ENCODE measurements around the gene PACS2.

PACS2 gene

GRCh38 chr14:105389534-105389933 lies 75.0 kb downstream of the PACS2 start:
- H3K4me3 ChIP-seq (ENCODE audit: low read depth, low read length): no peak overlapping the region
- TF ChIP-seq CTCF (IDR thresholded peaks at IDR 0.05; ENCODE audit: borderline replicate concordance, insufficient read depth, low read depth, low read length): no peak

DNA sequence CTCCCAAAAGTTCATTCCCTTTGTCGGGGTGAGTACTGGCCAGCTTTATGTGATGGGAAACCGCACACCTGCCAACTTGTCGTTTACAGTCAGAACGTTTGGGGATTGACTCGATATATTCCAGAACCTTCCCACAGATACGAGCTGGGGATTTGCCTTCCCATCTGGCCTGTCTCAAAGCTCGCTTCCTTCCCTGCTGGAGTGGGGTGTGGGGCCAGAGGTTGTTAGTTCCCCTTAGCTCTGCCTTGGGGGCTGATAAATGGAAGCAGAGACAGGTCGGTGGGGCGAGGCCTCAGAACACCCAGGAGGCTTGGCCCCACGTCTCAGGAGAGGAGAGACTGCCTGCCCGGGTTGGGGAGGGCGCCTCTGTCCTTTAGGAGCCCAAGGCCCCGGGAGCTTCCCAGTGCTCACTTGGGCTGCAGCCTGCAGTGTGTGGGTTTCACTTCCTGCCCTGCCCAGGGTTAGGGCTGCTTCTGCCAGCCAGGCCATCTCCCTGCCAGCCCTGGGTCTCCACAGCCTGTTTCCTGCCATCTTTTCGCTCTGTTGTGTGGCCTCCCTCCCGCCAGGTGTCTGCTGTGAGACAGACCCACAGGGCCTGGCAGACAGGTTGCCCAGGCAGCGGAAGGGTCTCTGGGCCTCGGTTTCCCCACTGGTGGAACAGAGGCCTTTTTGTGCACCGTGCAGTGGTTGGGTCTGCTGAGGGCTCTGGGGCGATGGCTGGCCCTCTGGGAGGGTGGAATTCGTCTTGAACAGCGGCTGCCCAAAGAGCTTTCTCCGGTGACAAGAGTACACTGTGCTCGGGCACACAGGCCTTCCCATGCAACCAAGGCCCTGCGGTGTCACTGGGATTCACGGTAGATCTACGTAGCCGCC lies 75.7 kb downstream of the PACS2 start:
- TF ChIP-seq CTCF (IDR thresholded peaks at IDR 0.05; ENCODE audit: borderline replicate concordance, insufficient read depth, low read depth, low read length): no peak
- no peak overlapping the region for H3K4me3 ChIP-seq (ENCODE audit: low read depth, low read length)

GRCh38 chr14:105390849-105391500 lies 76.4 kb downstream of the PACS2 start:
- H3K4me3 ChIP-seq (ENCODE audit: low read depth, low read length): no peak overlapping the region
- no peak for TF ChIP-seq CTCF (IDR thresholded peaks at IDR 0.05; ENCODE audit: borderline replicate concordance, insufficient read depth, low read depth, low read length)

DNA sequence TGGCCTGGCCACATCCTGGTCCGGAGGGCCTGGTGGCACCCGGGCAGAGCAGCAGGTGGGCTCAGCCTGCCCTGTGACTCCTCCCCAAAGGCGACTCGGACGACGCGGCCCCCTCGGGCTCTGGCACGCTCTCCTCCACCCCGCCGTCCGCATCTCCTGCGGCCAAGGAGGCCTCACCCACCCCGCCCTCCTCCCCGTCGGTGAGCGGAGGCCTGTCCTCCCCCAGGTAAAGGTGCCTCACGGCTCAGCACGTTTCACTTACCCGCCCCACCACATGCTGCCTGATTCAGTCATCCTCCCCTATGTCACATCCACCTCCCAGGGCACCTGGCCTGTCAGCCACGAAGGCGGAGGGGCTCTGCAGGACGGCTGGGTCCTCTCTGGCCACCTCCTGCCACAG lies 77.0 kb downstream of the PACS2 start:
- no peak for TF ChIP-seq CTCF (IDR thresholded peaks at IDR 0.05; ENCODE audit: borderline replicate concordance, insufficient read depth, low read depth, low read length)
- no peak overlapping the region for H3K4me3 ChIP-seq (ENCODE audit: low read depth, low read length)

- no peak for TF ChIP-seq CTCF (IDR thresholded peaks at IDR 0.05; ENCODE audit: borderline replicate concordance, insufficient read depth, low read depth, low read length)
- H3K4me3 ChIP-seq (ENCODE audit: low read depth, low read length): no peak overlapping the region
These were observed 77.9 kb downstream of the PACS2 start for GRCh38 chr14:105392131-105393090.

GRCh38 chr14:105393151-105393550 lies 78.6 kb downstream of the PACS2 start:
- no peak overlapping the region for H3K4me3 ChIP-seq (ENCODE audit: low read depth, low read length)
- no peak for TF ChIP-seq CTCF (IDR thresholded peaks at IDR 0.05; ENCODE audit: borderline replicate concordance, insufficient read depth, low read depth, low read length)
